ENCODE results near the gene CCZ1.
"Not testable (repeated sequence)": the region's sequence is repeated elsewhere in the genome, so short reads cannot be mapped to it uniquely, and the experiment has no call there.

Gene CCZ1

DNA sequence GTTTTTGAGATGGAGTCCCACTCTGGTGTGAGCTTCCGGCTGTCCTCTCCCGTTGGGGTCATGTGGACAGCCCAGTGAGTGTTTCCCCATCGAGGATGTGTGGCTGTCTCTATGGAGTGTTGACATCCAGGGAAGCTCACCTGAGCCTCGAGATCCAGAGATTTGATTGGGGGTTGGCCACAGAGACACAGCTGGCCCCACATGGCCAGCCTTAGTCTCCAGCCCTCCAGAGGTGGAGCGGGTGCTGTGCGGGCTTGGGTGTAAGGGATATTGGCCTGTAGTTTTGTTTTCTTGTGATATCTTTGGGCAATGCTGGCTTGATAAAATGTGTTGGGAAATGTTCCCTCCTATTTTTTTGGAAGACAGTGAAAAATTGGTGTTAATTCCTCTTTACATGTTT is 18.0 kb downstream of the CCZ1 start:
- not testable (repeated sequence) for DNase-seq

DNA sequence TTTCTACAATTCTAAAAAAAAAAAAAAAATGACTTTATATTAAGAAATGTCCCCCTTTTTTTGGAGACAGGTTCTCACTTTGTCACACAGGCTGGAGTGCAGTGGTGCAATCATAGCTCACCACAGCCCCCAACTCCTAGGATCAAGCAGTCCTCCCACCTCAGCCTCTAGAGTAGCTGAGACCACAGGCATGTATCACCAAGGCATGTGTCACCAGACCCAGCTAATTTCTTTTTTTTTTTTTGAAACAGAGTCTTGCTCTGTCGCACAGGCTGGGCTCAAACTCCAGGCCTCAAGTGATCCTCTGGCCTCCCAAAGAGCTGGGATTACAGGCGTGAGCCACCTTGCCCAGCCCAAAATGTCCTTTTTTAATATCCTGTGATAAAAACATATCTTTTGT is 25.6 kb downstream of the CCZ1 start:
- not testable (repeated sequence) for DNase-seq

DNA sequence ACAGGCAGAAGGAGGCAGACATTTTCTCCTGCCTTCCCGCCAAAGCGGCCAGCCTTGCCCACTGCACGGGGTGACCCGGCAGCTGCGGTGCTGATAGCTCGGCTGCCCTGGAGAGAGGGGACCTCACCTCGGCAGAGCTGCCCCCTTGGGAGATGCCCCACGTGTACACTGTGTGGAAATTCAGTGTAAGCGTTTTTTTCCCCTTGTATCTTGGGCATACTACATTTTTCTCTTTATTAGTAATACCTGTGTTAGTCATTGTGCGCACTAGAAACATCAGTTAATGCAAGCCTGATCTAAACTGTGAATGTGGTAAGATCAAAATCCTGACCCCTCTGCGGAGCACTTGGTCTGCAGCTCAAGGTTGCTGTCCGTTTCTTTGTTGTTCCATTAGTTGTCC is 26.1 kb downstream of the CCZ1 start:
- not testable (repeated sequence) for DNase-seq

DNA sequence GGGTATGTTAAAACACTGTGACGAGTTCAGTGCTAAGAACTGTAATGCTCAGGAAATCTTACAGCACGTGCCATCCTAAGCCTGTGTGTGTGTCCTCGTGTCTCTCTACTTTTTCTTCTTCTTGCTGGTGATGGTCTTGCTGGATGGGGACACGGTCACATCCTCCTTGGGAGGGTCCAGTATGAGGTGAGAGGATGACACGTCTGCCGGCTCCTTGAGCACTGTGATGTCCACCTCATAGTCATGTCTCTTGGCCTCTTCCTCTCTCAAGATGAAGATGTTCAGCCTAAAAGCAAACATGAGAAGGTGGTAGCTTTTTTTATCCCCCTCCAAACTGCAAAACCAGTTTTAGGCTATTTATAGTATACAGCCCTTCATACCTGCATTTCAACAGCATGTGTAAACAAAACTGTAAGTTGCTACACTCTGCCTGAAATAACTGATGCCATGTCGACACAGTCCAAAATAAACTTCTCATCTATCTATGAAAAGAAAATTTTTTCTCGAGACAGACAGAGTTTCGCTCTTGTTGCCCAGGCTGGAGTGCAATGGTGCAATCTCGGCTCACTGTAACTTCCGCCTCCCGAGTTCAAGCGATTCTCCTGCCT is 27.8 kb downstream of the CCZ1 start:
- DNase-seq: not testable (repeated sequence)

DNA sequence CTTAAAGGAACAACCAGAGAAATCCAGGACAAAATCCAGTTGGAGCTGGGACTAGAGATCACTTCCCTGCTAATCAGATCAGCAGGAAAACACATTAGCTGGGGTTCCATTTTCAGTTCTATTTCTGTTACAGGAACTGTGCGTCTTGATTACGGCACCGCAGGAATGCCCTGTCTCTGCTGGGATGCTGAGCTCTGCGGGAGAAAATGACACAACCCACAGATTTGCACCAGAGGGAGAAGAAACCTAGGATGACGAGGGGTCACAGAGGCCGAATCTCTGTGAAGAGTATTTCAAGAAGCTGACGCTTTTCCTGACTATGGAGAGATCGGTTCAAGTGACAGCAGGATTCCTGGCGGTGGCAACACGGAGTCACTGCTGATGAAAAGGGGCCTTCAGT is 31.8 kb downstream of the CCZ1 start:
- not testable (repeated sequence) for DNase-seq

DNA sequence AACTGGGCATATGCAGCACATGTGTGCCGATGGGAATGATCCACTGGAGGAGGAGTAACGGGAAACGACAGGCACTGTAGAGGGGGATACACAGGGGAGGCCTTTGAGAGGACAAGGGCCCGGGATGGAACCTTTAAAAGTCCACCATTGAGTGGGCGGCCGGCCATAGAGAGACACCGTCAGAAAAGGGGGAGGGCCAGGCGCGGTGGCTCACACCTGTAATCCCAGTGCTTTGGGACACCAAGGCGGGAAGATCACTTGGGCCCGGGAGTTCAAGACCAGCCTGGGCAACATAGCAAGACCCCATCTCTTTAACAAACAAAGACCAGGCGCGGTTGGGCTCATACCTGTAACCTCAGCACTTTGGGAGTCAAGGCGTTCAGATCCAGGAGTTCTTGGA is 32.7 kb downstream of the CCZ1 start:
- not testable (repeated sequence) for DNase-seq

DNA sequence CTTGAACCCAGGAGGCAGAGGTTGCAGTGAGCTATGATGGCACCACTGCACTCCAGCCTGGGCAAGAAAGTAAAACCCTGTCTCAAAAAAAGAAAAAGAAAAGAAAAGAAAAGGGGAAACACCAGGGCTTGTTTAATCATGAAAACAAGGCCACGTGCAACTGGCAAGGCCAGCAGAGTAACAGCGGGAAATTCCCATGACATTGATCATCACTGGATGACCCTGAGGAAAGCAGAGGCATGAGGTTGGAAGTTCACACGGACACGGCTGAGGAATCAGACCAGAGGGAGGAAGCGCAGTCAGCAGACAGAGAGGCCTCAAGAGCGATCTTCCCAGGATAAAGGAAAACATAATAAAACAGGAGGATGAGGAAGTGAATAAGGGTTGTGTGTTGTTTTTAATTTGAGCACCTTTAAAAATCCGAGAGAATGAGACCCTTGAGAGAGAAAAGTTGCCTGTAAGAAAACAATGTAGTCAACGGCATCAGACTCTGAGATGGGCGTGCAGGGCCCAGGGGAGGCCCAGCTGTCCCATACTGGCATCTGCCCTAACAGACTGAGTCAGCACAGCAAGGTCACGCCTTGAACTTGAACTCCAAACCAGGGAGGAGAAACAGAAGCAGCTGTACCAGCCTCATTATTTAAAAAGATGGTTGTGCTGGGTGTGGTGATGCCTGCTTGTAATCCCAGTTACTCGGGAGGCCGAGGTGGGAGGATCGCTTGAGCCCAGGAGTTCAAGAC is 33.5 kb downstream of the CCZ1 start:
- DNase-seq: not testable (repeated sequence)

DNA sequence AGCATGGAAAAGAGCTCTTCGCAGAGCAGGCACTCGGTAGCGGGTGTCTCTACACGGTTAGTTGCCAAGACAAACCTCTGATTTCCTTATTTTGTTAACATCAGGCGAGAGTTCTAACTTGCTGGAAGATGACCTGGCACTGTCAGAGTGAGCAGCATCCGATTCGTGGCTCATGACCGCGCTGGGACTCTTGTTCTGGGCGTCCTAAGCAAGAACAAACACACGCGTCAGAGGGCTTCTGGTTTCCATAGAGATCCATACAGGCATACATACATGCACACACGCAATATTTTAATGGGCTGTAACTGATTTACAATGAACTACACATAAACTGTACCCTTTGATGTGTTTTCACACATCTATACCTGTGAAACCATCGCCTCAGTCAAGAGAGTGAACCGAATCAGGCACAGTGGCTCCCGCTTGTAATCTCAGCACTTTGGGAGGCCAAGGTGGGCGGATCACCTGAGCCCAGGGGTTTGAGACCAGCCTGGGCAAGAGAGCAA is 36.5 kb downstream of the CCZ1 start:
- not testable (repeated sequence) for DNase-seq

DNA sequence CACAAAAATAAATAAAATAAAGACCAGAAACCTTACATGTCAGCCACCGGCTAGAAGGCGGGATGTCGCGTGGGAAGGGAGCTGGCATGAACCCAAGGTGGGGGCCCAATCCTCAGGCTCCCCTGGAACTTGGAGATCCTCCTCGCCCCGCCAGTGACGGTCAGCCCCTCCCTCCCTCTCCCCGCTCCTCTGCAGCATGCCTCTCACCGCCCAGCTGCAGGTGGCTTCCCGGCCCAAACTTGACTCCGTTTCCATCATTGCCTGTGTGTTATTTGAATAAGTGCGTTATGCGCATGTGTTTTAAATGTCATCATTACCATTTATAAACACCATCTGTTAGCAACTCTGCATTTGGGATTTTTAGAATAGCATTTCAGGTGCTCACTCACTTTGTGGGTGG is 64.7 kb downstream of the CCZ1 start:
- DNase-seq: not testable (repeated sequence)

DNA sequence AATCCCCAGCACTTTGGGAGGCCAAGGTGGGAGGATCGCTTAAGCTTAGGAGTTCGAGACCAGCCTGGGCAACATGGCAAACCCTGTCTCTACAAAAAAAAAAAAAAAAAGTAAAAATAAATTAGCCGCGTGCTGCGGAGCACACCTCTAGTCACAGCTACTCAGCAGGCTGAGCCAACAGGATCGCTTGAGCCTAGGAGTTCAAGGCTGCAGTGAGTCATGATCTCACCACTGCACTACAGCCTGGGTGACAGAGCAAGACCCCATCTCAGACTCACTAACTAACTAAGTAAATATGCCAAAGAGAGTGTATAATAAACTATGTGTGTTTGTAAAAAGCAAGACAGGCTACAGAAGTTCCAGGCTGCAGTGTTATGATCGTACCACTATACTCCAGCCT is 65.3 kb downstream of the CCZ1 start:
- not testable (repeated sequence) for DNase-seq

DNA sequence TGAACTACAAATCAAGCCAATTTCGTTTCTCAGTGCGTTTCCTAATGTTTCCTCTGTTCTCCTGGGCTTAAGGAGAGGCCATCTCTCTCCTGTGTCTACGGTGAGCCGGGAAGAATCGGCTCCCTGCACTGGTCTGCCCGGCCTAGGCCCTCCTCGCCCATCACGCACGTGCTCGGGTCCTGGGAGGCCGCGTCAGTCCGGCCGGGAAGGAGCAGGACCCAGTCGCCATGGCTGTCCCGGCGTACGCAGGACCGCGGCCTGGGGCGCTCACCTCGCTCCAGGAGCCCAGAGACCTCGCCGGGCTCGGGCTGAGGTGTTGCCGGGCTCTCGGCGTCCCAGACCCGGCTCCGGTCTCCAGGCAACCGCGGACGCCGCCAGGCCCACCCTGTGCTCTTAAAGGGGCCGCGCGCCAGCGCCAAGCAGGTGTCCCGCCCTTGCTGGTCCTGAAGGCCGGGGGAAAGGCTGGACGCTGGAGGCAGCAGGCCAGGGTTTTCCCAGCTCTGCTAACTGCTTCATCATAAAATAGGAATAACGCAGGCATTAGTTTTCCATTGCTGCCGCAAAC is 71.9 kb downstream of the CCZ1 start, which contains the start of gene RSPH10B:
RSPH10B (minus strand) TSS at position 343 of the 565 bp plus-strand sequence. CDS start 3,573 bp downstream, outside the sequence.
- not testable (repeated sequence) for DNase-seq

DNA sequence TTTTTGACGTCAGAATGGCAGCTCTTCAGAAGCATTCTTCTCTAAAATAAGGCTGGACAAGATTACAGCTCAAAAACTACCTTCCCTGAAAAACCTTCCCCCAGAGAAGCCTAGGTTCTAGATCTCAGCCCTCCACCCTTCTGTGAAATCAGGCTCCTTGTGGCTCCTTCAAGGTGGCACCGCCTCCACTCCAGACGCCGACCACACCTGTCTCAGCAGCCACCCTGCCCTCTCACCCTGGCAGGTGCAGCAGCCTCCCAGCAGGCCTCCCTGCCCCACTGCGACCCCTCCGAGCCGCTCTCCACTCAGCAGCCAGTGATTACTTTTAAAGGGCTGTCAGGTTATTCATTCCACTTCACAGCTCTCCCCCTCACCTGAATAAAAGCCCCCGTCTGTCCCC is 75.0 kb downstream of the CCZ1 start:
- not testable (repeated sequence) for DNase-seq

Measured in activated naive CD4-positive, alpha-beta T cell treated with anti-CD3 and anti-CD28 coated beads, Interleukin-2, amount 50 U/mL, for 16 hours (primary cell).